Measurements from ENCODE around the gene WDR59.

The WDR59 gene

GRCh38 chr16:75011634-75012307 is 26.8 kb upstream of the WDR59 start:
- Histone ChIP-seq H3K4me3 (ENCODE audit: low read depth, low read length) (no peak overlapping the region), H3K9ac (ENCODE audit: low read length) (no peak overlapping the region), H3K23ac (ENCODE audit: low read length) (no peak overlapping the region), H3K14ac (ENCODE audit: low read length) (no peak overlapping the region), H2AFZ (ENCODE audit: insufficient read depth, low read length, poor library complexity) (no peak overlapping the region), H3K4me1 (ENCODE audit: control insufficient read depth in 1 of 2, insufficient read depth in 2 of 2, low read length in 2 of 2) (peaks cover 0 to 3% of the 10 kb centered on the region in 2 experiments), H3K4me2 (ENCODE audit: low read length) (no peak overlapping the region), H3K18ac (ENCODE audit: low read length) (no peak overlapping the region), H2BK120ac (ENCODE audit: insufficient read depth, low read length, poor library complexity) (no peak overlapping the region), H4K12ac (ENCODE audit: low read depth, low read length) (no peak overlapping the region), H3K9me3 (ENCODE audit: insufficient read depth, low read depth, low read length) (no peaks in the 10 kb centered on the region), H4K8ac (ENCODE audit: low read depth, low read length) (no peak overlapping the region), H3K79me2 (ENCODE audit: control insufficient read depth, insufficient read depth, low read length, poor library complexity) (peaks cover 1% of the 10 kb centered on the region), H3K36me3 (ENCODE audit: control insufficient read depth in 1 of 2, insufficient read depth in 2 of 2, low read length in 2 of 2) (no peaks in the 10 kb centered on the region), H4K91ac (ENCODE audit: low read depth, low read length) (no peak overlapping the region), H2AK5ac (ENCODE audit: low read length) (no peak overlapping the region), H2BK5ac (ENCODE audit: low read depth, low read length, poor library complexity) (no peak overlapping the region), H3K4ac (ENCODE audit: low read depth, low read length) (peak overlapping the region; percentile 12), H3K27ac (ENCODE audit: low read depth, low read length) (no peak overlapping the region), H3K27me3 (ENCODE audit: insufficient read depth, low read length) (no peaks in the 10 kb centered on the region), H3K79me1 (ENCODE audit: low read length) (peaks cover 3% of the 10 kb centered on the region), H2BK12ac (ENCODE audit: low read length) (no peak overlapping the region)
- peak; percentile 37 to 49 for DNase-seq
- no CpG with 5 or more reads among the region's 3 CpGs for WGBS (ENCODE audit: extremely low coverage, insufficient coverage, insufficient read length)

- WGBS (ENCODE audit: extremely low coverage, insufficient coverage, insufficient read length), result no CpG with 5 or more reads among the region's 3 CpGs
- Histone ChIP-seq H3K4me3 (ENCODE audit: low read depth, low read length) (no peak overlapping the region), H3K18ac (ENCODE audit: low read length) (no peak overlapping the region), H3K4me2 (ENCODE audit: low read length) (no peak overlapping the region), H4K8ac (ENCODE audit: low read depth, low read length) (no peak overlapping the region), H3K4ac (ENCODE audit: low read depth, low read length) (no peak overlapping the region), H3K14ac (ENCODE audit: low read length) (no peak overlapping the region), H4K12ac (ENCODE audit: low read depth, low read length) (no peak overlapping the region), H2BK120ac (ENCODE audit: insufficient read depth, low read length, poor library complexity) (no peak overlapping the region), H3K23ac (ENCODE audit: low read length) (no peak overlapping the region), H3K27ac (ENCODE audit: low read depth, low read length) (no peak overlapping the region), H2AFZ (ENCODE audit: insufficient read depth, low read length, poor library complexity) (no peak overlapping the region), H3K79me2 (ENCODE audit: control insufficient read depth, insufficient read depth, low read length, poor library complexity) (peaks cover 1% of the 10 kb centered on the region), H3K27me3 (ENCODE audit: insufficient read depth, low read length) (no peaks in the 10 kb centered on the region), H2BK12ac (ENCODE audit: low read length) (no peak overlapping the region), H2BK5ac (ENCODE audit: low read depth, low read length, poor library complexity) (no peak overlapping the region), H3K4me1 (ENCODE audit: control insufficient read depth in 1 of 2, insufficient read depth in 2 of 2, low read length in 2 of 2) (peaks cover 0 to 3% of the 10 kb centered on the region in 2 experiments), H2AK5ac (ENCODE audit: low read length) (no peak overlapping the region), H3K36me3 (ENCODE audit: control insufficient read depth in 1 of 2, insufficient read depth in 2 of 2, low read length in 2 of 2) (no peaks in the 10 kb centered on the region), H4K91ac (ENCODE audit: low read depth, low read length) (no peak overlapping the region), H3K79me1 (ENCODE audit: low read length) (peaks cover 3% of the 10 kb centered on the region), H3K9me3 (ENCODE audit: insufficient read depth, low read depth, low read length) (no peaks in the 10 kb centered on the region), H3K9ac (ENCODE audit: low read length) (no peak overlapping the region)
- no peak for DNase-seq
Observed at GRCh38 chr16:75010427-75010826, 25.5 kb upstream of the WDR59 start.

- Histone ChIP-seq H4K91ac (ENCODE audit: low read depth, low read length) (no peak overlapping the region), H3K4me3 (ENCODE audit: low read depth, low read length) (no peak overlapping the region), H2BK12ac (ENCODE audit: low read length) (no peak overlapping the region), H3K4me1 (ENCODE audit: control insufficient read depth in 1 of 2, insufficient read depth in 2 of 2, low read length in 2 of 2) (peaks cover 11 to 18% of the 10 kb centered on the region in 2 experiments), H3K79me2 (ENCODE audit: control insufficient read depth, insufficient read depth, low read length, poor library complexity) (peaks cover 6% of the 10 kb centered on the region), H3K79me1 (ENCODE audit: low read length) (no peaks in the 10 kb centered on the region), H3K36me3 (ENCODE audit: control insufficient read depth in 1 of 2, insufficient read depth in 2 of 2, low read length in 2 of 2) (no peaks in the 10 kb centered on the region), H3K27ac (ENCODE audit: low read depth, low read length) (no peak overlapping the region), H3K27me3 (ENCODE audit: insufficient read depth, low read length) (no peaks in the 10 kb centered on the region), H3K18ac (ENCODE audit: low read length) (no peak overlapping the region), H3K14ac (ENCODE audit: low read length) (no peak overlapping the region), H4K8ac (ENCODE audit: low read depth, low read length) (no peak overlapping the region), H2AK5ac (ENCODE audit: low read length) (no peak overlapping the region), H3K4ac (ENCODE audit: low read depth, low read length) (no peak overlapping the region), H3K9ac (ENCODE audit: low read length) (no peak overlapping the region), H3K4me2 (ENCODE audit: low read length) (no peak overlapping the region), H2AFZ (ENCODE audit: insufficient read depth, low read length, poor library complexity) (no peak overlapping the region), H3K23ac (ENCODE audit: low read length) (no peak overlapping the region), H3K9me3 (ENCODE audit: insufficient read depth, low read depth, low read length) (no peaks in the 10 kb centered on the region), H4K12ac (ENCODE audit: low read depth, low read length) (no peak overlapping the region), H2BK120ac (ENCODE audit: insufficient read depth, low read length, poor library complexity) (no peak overlapping the region), H2BK5ac (ENCODE audit: low read depth, low read length, poor library complexity) (no peak overlapping the region)
- no peak for DNase-seq
- no CpG with 5 or more reads among the region's 1 CpG for WGBS (ENCODE audit: extremely low coverage, insufficient coverage, insufficient read length)
Observed at GRCh38 chr16:75007443-75007842, 22.5 kb upstream of the WDR59 start.

GRCh38 chr16:75005697-75006096 is 20.8 kb upstream of the WDR59 start:
- H3K4me3 ChIP-seq (ENCODE audit: low read depth, low read length), result no peak overlapping the region
- H3K9ac ChIP-seq (ENCODE audit: low read length), result no peak overlapping the region
- no CpG with 5 or more reads among the region's 4 CpGs for WGBS (ENCODE audit: extremely low coverage, insufficient coverage, insufficient read length)
- H4K91ac ChIP-seq (ENCODE audit: low read depth, low read length), result no peak overlapping the region
- no peak for DNase-seq
- no peaks in the 10 kb centered on the region for H3K79me1 ChIP-seq (ENCODE audit: low read length)
- peak overlapping the region; percentile 74 for H3K4ac ChIP-seq (ENCODE audit: low read depth, low read length)
- H3K18ac ChIP-seq (ENCODE audit: low read length), result no peak overlapping the region
- peaks cover 12 to 25% of the 10 kb centered on the region in 2 experiments for H3K4me1 ChIP-seq (ENCODE audit: control insufficient read depth in 1 of 2, insufficient read depth in 2 of 2, low read length in 2 of 2)
- H3K27ac ChIP-seq (ENCODE audit: low read depth, low read length), result no peak overlapping the region
- no peak overlapping the region for H2BK5ac ChIP-seq (ENCODE audit: low read depth, low read length, poor library complexity)
- H2BK12ac ChIP-seq (ENCODE audit: low read length), result no peak overlapping the region
- no peak overlapping the region for H2AK5ac ChIP-seq (ENCODE audit: low read length)
- no peaks in the 10 kb centered on the region for H3K9me3 ChIP-seq (ENCODE audit: insufficient read depth, low read depth, low read length)
- H3K27me3 ChIP-seq (ENCODE audit: insufficient read depth, low read length), result no peaks in the 10 kb centered on the region
- H4K8ac ChIP-seq (ENCODE audit: low read depth, low read length), result no peak overlapping the region
- H3K23ac ChIP-seq (ENCODE audit: low read length), result no peak overlapping the region
- no peak overlapping the region for H3K14ac ChIP-seq (ENCODE audit: low read length)
- H3K36me3 ChIP-seq (ENCODE audit: control insufficient read depth in 1 of 2, insufficient read depth in 2 of 2, low read length in 2 of 2), result no peaks in the 10 kb centered on the region
- H3K79me2 ChIP-seq (ENCODE audit: control insufficient read depth, insufficient read depth, low read length, poor library complexity), result peaks cover 6% of the 10 kb centered on the region
- H2BK120ac ChIP-seq (ENCODE audit: insufficient read depth, low read length, poor library complexity), result no peak overlapping the region
- no peak overlapping the region for H2AFZ ChIP-seq (ENCODE audit: insufficient read depth, low read length, poor library complexity)
- H4K12ac ChIP-seq (ENCODE audit: low read depth, low read length), result no peak overlapping the region
- no peak overlapping the region for H3K4me2 ChIP-seq (ENCODE audit: low read length)

Data from trophoblast cell (in vitro differentiated cells and primary cell).